GM23338 (cell line): ENCODE data around the gene FHIT. TPM values are rescaled to one million over a fixed set of nuclear protein-coding genes. Genes with fewer than 3 reads are reported as not detected.

ENCODE experiments used
- ATAC-seq: fragments of 200-7000 bp; cut with Tn5 transposase; 3 replicates; pipeline ENCODE4 v1.9.1; 2020
- DNase-seq: peaks from one replicate; pipeline ENCODE4 v3.0.0-alpha.2; 2015; ENCODE audit warnings: low spot score
- H2AFZ ChIP-seq: fragments of 200-600 bp; sonication (generic); 2 replicates; pipeline ENCODE4 v1.8.0; 2016; ENCODE audit warnings: antibody characterized with exemption, mild to moderate bottlenecking, moderate library complexity
- H3F3A ChIP-seq: fragments of 200-600 bp; sonication (generic); replicated peaks from 2 replicates; pipeline ENCODE4 v1.8.0; 2017; ENCODE audit warnings: antibody characterized with exemption, mixed run types, low read depth
- H3K27ac ChIP-seq: fragments of 200-600 bp; sonication (generic); 2 replicates; pipeline ENCODE4 v1.6.1; 2016; ENCODE audit warnings: low read depth
- H3K27me3 ChIP-seq: fragments of 200-600 bp; sonication (generic); 2 replicates; pipeline ENCODE4 v1.8.0; 2016; ENCODE audit warnings: mild to moderate bottlenecking, mixed run types, moderate library complexity; ENCODE audit not compliant: insufficient read depth
- H3K36me3 ChIP-seq: fragments of 200-600 bp; sonication (generic); 2 replicates; pipeline ENCODE4 v1.8.0; 2016; ENCODE audit warnings: mild to moderate bottlenecking; ENCODE audit not compliant: insufficient read depth
- H3K4me1 ChIP-seq: fragments of 200-600 bp; sonication (generic); 2 replicates; pipeline ENCODE4 v1.8.0; 2016; ENCODE audit warnings: mild to moderate bottlenecking, moderate library complexity; ENCODE audit not compliant: insufficient read depth
- H3K4me2 ChIP-seq: fragments of 200-600 bp; sonication (generic); 2 replicates; pipeline ENCODE4 v1.7.1; 2017; ENCODE audit warnings: mixed run types
- H3K4me3 ChIP-seq: fragments of 200-600 bp; sonication (generic); 2 replicates; pipeline ENCODE4 v1.6.1; 2016; ENCODE audit warnings: mixed run types
- H3K79me2 ChIP-seq: fragments of 200-600 bp; sonication (generic); replicated peaks from 2 replicates; pipeline ENCODE4 v1.8.0; 2017; ENCODE audit warnings: mild to moderate bottlenecking; ENCODE audit not compliant: insufficient read depth
- H3K9me2 ChIP-seq: fragments of 200-600 bp; sonication (generic); 2 replicates; pipeline ENCODE4 v1.8.0; 2017; ENCODE audit not compliant: insufficient read depth
- H4K20me1 ChIP-seq: fragments of 200-600 bp; sonication (generic); replicated peaks from 2 replicates; pipeline ENCODE4 v1.8.0; 2017; ENCODE audit warnings: mild to moderate bottlenecking; ENCODE audit not compliant: insufficient read depth
- H3K27ac Mint-ChIP-seq: 2 replicates; pipeline ENCODE4 v1.8.0; 2020; ENCODE audit warnings: inconsistent platforms, mild to moderate bottlenecking, moderate library complexity, mixed read lengths
- H3K27me3 Mint-ChIP-seq: 3 replicates; pipeline ENCODE4 v1.8.0; 2022; ENCODE audit warnings: low read depth, mild to moderate bottlenecking, moderate library complexity, mixed read lengths, inconsistent platforms; ENCODE audit not compliant: insufficient read depth, poor library complexity
- H3K36me3 Mint-ChIP-seq: 3 replicates; pipeline ENCODE4 v1.8.0; 2021; ENCODE audit warnings: low read depth, mild to moderate bottlenecking, inconsistent platforms, moderate library complexity, mixed read lengths
- H3K4me1 Mint-ChIP-seq: 3 replicates; pipeline ENCODE4 v1.8.0; 2020; ENCODE audit warnings: mild to moderate bottlenecking, inconsistent platforms, mixed read lengths
- H3K4me3 Mint-ChIP-seq: 3 replicates; pipeline ENCODE4 v1.8.0; 2021; ENCODE audit warnings: moderate library complexity, mild to moderate bottlenecking, inconsistent platforms, mixed read lengths
- H3K9me3 Mint-ChIP-seq: 3 replicates; pipeline ENCODE4 v1.8.0; 2020; ENCODE audit warnings: moderate library complexity, mild to moderate bottlenecking, inconsistent platforms, mixed read lengths
- CREB1 ChIP-seq: fragments of 250-450 bp; sonication (Bioruptor Pico); IDR thresholded peaks from 2 replicates; pipeline ENCODE4 v1.5.0; 2020; ENCODE audit warnings: low read depth, mild to moderate bottlenecking, moderate library complexity
- ETS1 ChIP-seq: IDR thresholded peaks from 2 replicates; pipeline ENCODE4 v1.6.1; 2016; ENCODE audit warnings: antibody characterized with exemption
- EZH2phosphoT487 ChIP-seq: fragments of 200-600 bp; sonication (generic); IDR thresholded peaks from one replicate; pipeline ENCODE4 v1.8.1; 2018; ENCODE audit warnings: antibody characterized with exemption; ENCODE audit not compliant: unreplicated experiment
- JUNB ChIP-seq: IDR thresholded peaks from one replicate; pipeline ENCODE4 v1.6.1; 2016; ENCODE audit warnings: antibody characterized with exemption; ENCODE audit not compliant: unreplicated experiment
- NANOG ChIP-seq: IDR thresholded peaks from 2 replicates; pipeline ENCODE4 v1.6.1; 2016; ENCODE audit warnings: antibody characterized with exemption, borderline replicate concordance
- POLR2AphosphoS5 ChIP-seq: IDR thresholded peaks from 2 replicates; pipeline ENCODE4 v1.6.1; 2016; ENCODE audit warnings: antibody characterized with exemption, low read depth
- REST ChIP-seq: IDR thresholded peaks from one replicate; pipeline ENCODE4 v1.6.1; 2018; ENCODE audit warnings: antibody characterized with exemption; ENCODE audit not compliant: unreplicated experiment
- STAT1 ChIP-seq: IDR thresholded peaks from one replicate; pipeline ENCODE4 v1.6.1; 2016; ENCODE audit warnings: antibody characterized with exemption; ENCODE audit not compliant: unreplicated experiment
- ZNF114 ChIP-seq: fragments of 250-450 bp; sonication (Bioruptor Pico); IDR thresholded peaks from 2 replicates; pipeline ENCODE4 v1.5.0; 2020; ENCODE audit warnings: mild to moderate bottlenecking, moderate library complexity
- ZNF331 ChIP-seq: fragments of 250-450 bp; sonication (Bioruptor Pico); IDR thresholded peaks from 2 replicates; pipeline ENCODE4 v1.5.0; 2020; ENCODE audit warnings: low read depth, mild to moderate bottlenecking, moderate library complexity
- polyA plus RNA-seq: library from polyadenylated mRNA; unstranded; fragments of >200 nt; fragmentation: Nextera tagmentation; extraction: Ambion mirVana; gene quantifications from 2 replicates; pipeline ENCODE4 v1.2.1, GENCODE V29; 2016
- total RNA-seq: library from RNA; depleted of rRNA; stranded (reverse); fragments of >200 nt; shearing (Covaris generic); gene quantifications from 2 replicates; pipeline ENCODE4 v1.2.3, GENCODE V29; 2014
- TF ChIP-seq, protein P1 (sequence below): fragments of 250-450 bp; sonication (Bioruptor Pico); IDR thresholded peaks from 2 replicates; pipeline ENCODE4 v1.5.0; 2020; ENCODE audit warnings: mild to moderate bottlenecking, moderate library complexity

FHIT gene
- total and polyA plus RNA-seq, 2 experiments from 2014 or later, result 3.0 to 8.3 TPM

DNA sequence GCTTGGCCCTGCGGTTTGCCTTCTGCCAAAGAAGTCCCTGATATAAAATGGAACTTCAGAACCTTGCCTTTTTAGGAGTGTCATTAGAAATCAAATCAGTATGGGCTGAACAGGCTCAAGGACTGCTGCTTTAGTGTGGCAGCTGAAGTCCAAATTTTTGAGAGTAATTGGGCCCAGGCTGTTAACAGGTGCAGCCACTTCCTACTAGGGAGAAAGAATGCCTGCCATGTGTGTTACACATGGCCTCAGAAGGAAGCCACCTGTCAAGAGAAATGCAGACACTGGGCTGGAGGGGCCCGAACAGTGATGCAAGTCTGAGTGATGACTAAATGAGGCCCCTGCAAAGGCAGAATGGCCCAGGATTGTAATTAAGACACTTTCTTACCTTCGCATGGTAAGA, 1414.7 kb downstream of the FHIT start:
- Histone ChIP-seq H4K20me1 (no peaks in the 10 kb centered on the region), H3K27me3 (no peaks in the 10 kb centered on the region), H2AFZ (no peak overlapping the region), H3K4me1 (no peaks in the 10 kb centered on the region), H3F3A (no peaks in the 10 kb centered on the region), H3K27ac (no peak overlapping the region), H3K36me3 (no peaks in the 10 kb centered on the region), H3K4me2 (no peak overlapping the region), H3K4me3 (no peak overlapping the region), H3K9me2 (peaks cover 17% of the 10 kb centered on the region), H3K79me2 (no peaks in the 10 kb centered on the region)
- no peak overlapping the region for H3K27ac Mint-ChIP-seq
- ATAC-seq, result no peak
- H3K36me3 Mint-ChIP-seq, result no peaks in the 10 kb centered on the region
- no peaks in the 10 kb centered on the region for H3K9me3 Mint-ChIP-seq
- H3K4me3 Mint-ChIP-seq, result no peak overlapping the region
- no peaks in the 10 kb centered on the region for H3K27me3 Mint-ChIP-seq
- no peak for DNase-seq
- no peak for TF ChIP-seq CREB1 (CRISPR knock-in tag)
- TF ChIP-seq ZNF331, result no peak
- TF ChIP-seq JUNB, result no peak
- H3K4me1 Mint-ChIP-seq, result no peaks in the 10 kb centered on the region

DNA sequence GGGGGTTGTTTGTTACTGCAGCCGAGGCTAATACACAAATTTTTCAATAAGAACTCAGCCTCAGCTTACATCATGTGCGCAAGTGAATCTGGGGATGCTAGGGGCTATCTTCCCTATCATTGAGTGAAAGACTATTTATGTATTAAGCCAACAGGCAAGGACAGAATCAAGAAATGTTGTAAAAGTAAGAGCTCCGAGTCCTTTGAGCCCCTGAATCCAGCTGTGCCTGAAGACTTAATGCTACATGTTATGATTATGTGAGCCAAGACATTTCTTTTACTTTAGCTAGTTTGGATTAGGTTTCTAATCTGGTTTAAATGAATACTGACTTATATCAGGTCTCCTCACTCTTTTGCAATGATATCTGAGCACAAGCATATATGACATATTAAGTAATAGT, 1418.5 kb downstream of the FHIT start:
- Histone ChIP-seq H3K27me3 (no peaks in the 10 kb centered on the region), H3K36me3 (no peaks in the 10 kb centered on the region), H3K4me2 (no peak overlapping the region), H3K9me2 (peaks cover 17% of the 10 kb centered on the region; the same call in 1 of the 2 replicates), H3K4me1 (no peaks in the 10 kb centered on the region), H3K27ac (no peak overlapping the region), H4K20me1 (no peaks in the 10 kb centered on the region), H2AFZ (no peak overlapping the region), H3K4me3 (no peak overlapping the region), H3K79me2 (no peaks in the 10 kb centered on the region), H3F3A (no peaks in the 10 kb centered on the region)
- DNase-seq (no peak), ATAC-seq (no peak)
- Mint-ChIP-seq H3K27me3 (no peaks in the 10 kb centered on the region), H3K4me3 (no peak overlapping the region), H3K27ac (no peak overlapping the region), H3K9me3 (no peaks in the 10 kb centered on the region), H3K4me1 (no peaks in the 10 kb centered on the region), H3K36me3 (no peaks in the 10 kb centered on the region)
- TF ChIP-seq JUNB (no peak), EZH2phosphoT487 (no peak), STAT1 (no peak), ETS1 (no peak), REST (no peak), NANOG (no peak), CREB1 (CRISPR knock-in tag) (no peak), ZNF114 (CRISPR knock-in tag) (no peak), POLR2AphosphoS5 (no peak)
- TF ChIP-seq, protein P1, sequence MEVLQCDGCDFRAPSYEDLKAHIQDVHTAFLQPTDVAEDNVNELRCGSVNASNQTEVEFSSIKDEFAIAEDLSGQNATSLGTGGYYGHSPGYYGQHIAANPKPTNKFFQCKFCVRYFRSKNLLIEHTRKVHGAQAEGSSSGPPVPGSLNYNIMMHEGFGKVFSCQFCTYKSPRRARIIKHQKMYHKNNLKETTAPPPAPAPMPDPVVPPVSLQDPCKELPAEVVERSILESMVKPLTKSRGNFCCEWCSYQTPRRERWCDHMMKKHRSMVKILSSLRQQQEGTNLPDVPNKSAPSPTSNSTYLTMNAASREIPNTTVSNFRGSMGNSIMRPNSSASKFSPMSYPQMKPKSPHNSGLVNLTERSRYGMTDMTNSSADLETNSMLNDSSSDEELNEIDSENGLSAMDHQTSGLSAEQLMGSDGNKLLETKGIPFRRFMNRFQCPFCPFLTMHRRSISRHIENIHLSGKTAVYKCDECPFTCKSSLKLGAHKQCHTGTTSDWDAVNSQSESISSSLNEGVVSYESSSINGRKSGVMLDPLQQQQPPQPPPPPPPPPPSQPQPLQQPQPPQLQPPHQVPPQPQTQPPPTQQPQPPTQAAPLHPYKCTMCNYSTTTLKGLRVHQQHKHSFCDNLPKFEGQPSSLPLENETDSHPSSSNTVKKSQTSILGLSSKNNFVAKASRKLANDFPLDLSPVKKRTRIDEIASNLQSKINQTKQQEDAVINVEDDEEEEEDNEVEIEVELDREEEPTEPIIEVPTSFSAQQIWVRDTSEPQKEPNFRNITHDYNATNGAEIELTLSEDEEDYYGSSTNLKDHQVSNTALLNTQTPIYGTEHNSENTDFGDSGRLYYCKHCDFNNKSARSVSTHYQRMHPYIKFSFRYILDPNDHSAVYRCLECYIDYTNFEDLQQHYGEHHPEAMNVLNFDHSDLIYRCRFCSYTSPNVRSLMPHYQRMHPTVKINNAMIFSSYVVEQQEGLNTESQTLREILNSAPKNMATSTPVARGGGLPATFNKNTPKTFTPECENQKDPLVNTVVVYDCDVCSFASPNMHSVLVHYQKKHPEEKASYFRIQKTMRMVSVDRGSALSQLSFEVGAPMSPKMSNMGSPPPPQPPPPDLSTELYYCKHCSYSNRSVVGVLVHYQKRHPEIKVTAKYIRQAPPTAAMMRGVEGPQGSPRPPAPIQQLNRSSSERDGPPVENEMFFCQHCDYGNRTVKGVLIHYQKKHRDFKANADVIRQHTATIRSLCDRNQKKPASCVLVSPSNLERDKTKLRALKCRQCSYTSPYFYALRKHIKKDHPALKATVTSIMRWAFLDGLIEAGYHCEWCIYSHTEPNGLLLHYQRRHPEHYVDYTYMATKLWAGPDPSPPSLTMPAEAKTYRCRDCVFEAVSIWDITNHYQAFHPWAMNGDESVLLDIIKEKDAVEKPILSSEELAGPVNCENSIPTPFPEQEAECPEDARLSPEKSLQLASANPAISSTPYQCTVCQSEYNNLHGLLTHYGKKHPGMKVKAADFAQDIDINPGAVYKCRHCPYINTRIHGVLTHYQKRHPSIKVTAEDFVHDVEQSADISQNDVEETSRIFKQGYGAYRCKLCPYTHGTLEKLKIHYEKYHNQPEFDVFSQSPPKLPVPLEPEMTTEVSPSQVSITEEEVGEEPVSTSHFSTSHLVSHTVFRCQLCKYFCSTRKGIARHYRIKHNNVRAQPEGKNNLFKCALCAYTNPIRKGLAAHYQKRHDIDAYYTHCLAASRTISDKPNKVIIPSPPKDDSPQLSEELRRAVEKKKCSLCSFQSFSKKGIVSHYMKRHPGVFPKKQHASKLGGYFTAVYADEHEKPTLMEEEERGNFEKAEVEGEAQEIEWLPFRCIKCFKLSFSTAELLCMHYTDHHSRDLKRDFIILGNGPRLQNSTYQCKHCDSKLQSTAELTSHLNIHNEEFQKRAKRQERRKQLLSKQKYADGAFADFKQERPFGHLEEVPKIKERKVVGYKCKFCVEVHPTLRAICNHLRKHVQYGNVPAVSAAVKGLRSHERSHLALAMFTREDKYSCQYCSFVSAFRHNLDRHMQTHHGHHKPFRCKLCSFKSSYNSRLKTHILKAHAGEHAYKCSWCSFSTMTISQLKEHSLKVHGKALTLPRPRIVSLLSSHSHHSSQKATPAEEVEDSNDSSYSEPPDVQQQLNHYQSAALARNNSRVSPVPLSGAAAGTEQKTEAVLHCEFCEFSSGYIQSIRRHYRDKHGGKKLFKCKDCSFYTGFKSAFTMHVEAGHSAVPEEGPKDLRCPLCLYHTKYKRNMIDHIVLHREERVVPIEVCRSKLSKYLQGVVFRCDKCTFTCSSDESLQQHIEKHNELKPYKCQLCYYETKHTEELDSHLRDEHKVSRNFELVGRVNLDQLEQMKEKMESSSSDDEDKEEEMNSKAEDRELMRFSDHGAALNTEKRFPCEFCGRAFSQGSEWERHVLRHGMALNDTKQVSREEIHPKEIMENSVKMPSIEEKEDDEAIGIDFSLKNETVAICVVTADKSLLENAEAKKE (CRISPR knock-in tag), result no peak
